H1 (cell line): ENCODE measurements around the gene MNX1. TPM values are rescaled to one million over a fixed set of nuclear protein-coding genes. Genes with fewer than 3 reads are reported as not detected.

ENCODE experiments used
- CTCF ChIA-PET: fragments of 300-600 bp; sonication (Branson Sonifier 250); formaldehyde crosslinking; loops from one replicate; lab custom pipeline; 2021; ENCODE audit not compliant: partially characterized antibody; lab: Charles Lee
- POLR2A ChIA-PET: fragments of 300-600 bp; sonication (Branson Sonifier 250); formaldehyde crosslinking; loops from one replicate; lab custom pipeline; 2021; ENCODE audit warnings: inconsistent platforms; ENCODE audit not compliant: partially characterized antibody; lab: Charles Lee
- DNase-seq, 2 experiments: peaks; one replicate each; pipeline versions ENCODE4 v3.0.0 to v3.0.0-alpha.2; 2010 to 2022; ENCODE audit warnings: low spot score in 2 of 2, low read depth in 1 of 2, mixed read lengths in 1 of 2
- FAIRE-seq: peaks from 2 replicates; lab custom pipeline; 2011; peaks lifted over from hg19 to GRCh38; lab: Jason Lieb, UNC
- H2AFZ ChIP-seq: 2 replicates; pipeline ENCODE4 v1.8.1; 2012; ENCODE audit warnings: low read length, inconsistent platforms
- H2AK5ac ChIP-seq: 2 replicates; pipeline ENCODE4 v1.6.1; 2013; ENCODE audit warnings: low read depth, low read length
- H2BK120ac ChIP-seq: replicated peaks from 2 replicates; pipeline ENCODE3; 2013; ENCODE audit warnings: low read depth, low read length, inconsistent platforms
- H2BK12ac ChIP-seq: 2 replicates; pipeline ENCODE4 v1.6.1; 2013; ENCODE audit warnings: low read depth, low read length
- H2BK15ac ChIP-seq: 2 replicates; pipeline ENCODE4 v1.6.1; 2013; ENCODE audit warnings: low read length
- H2BK20ac ChIP-seq: 2 replicates; pipeline ENCODE4 v1.6.1; 2013; ENCODE audit warnings: low read length
- H2BK5ac ChIP-seq: 2 replicates; pipeline ENCODE4 v1.6.1; 2013; ENCODE audit warnings: low read depth, low read length
- H3K14ac ChIP-seq: 2 replicates; pipeline ENCODE4 v1.6.1; 2013; ENCODE audit warnings: inconsistent platforms; ENCODE audit not compliant: insufficient read length
- H3K18ac ChIP-seq: 2 replicates; pipeline ENCODE4 v1.6.1; 2013; ENCODE audit warnings: low read length; ENCODE audit errors: extremely low read depth
- H3K23ac ChIP-seq: 2 replicates; pipeline ENCODE4 v1.6.1; 2013; ENCODE audit warnings: inconsistent platforms; ENCODE audit not compliant: insufficient read length
- H3K23me2 ChIP-seq: 2 replicates; pipeline ENCODE4 v1.6.1; 2013; ENCODE audit warnings: low read depth, low read length
- H3K27ac ChIP-seq: 2 replicates; pipeline ENCODE4 v1.6.1; 2011; ENCODE audit warnings: low read depth, low read length, inconsistent platforms
- H3K27me3 ChIP-seq, 4 experiments: replicated peaks in 1 of 4; 1 replicate in 1 of 4; 2 replicates in 3 of 4; pipeline versions ENCODE4 v1.6.1 to v1.8.1; 2011 to 2013; ENCODE audit warnings: low read length in 3 of 4, mild to moderate bottlenecking in 3 of 4, inconsistent platforms in 2 of 4, mixed read lengths in 2 of 4, moderate library complexity in 1 of 4; ENCODE audit not compliant: control insufficient read depth in 3 of 4, insufficient read depth in 3 of 4; ENCODE audit errors: extremely low read depth in 1 of 4
- H3K36me3 ChIP-seq, 4 experiments: 2 replicates each; pipeline versions ENCODE4 v1.6.1 to v1.8.1; 2011 to 2013; ENCODE audit warnings: mild to moderate bottlenecking in 4 of 4, low read length in 3 of 4, moderate library complexity in 2 of 4, control low read depth in 1 of 4, inconsistent platforms in 1 of 4; ENCODE audit not compliant: insufficient read depth in 4 of 4, control insufficient read depth in 2 of 4
- H3K4ac ChIP-seq: replicated peaks from 2 replicates; pipeline ENCODE3; 2013; ENCODE audit warnings: low read length, low read depth, mixed read lengths, inconsistent platforms; ENCODE audit not compliant: insufficient read length
- H3K4me1 ChIP-seq, 4 experiments: replicated peaks in 1 of 4; 1 replicate in 1 of 4; 2 replicates in 3 of 4; pipeline versions ENCODE4 v1.6.1 to v1.8.1; 2011 to 2013; ENCODE audit warnings: low read length in 3 of 4, inconsistent platforms in 2 of 4, mixed read lengths in 1 of 4; ENCODE audit not compliant: insufficient read depth in 4 of 4, control insufficient read depth in 3 of 4
- H3K4me2 ChIP-seq, 2 experiments: 2 replicates each; pipeline versions ENCODE4 v1.6.1 to v1.8.1; 2011 to 2013; ENCODE audit warnings: low read depth in 2 of 2, low read length in 2 of 2, control low read depth in 1 of 2, inconsistent platforms in 1 of 2, mild to moderate bottlenecking in 1 of 2; ENCODE audit not compliant: insufficient read depth in 1 of 2
- H3K4me3 ChIP-seq, 4 experiments: fragments of 200-600, 300-600 bp in 1 of 4; sonication (generic), shearing (Covaris generic), sonication (Bioruptor Twin) in 1 of 4; 2 replicates each; pipeline versions ENCODE4 v1.5.1 to v1.8.1; 2011 to 2016; ENCODE audit warnings: low read length in 4 of 4, low read depth in 3 of 4, control low read depth in 2 of 4, inconsistent platforms in 2 of 4, mild to moderate bottlenecking in 2 of 4, mixed read lengths in 1 of 4, moderate library complexity in 1 of 4; ENCODE audit not compliant: insufficient read depth in 2 of 4; ENCODE audit errors: extremely low read depth in 1 of 4
- H3K56ac ChIP-seq: replicated peaks from 2 replicates; pipeline ENCODE3; 2013; ENCODE audit warnings: low read depth, mild to moderate bottlenecking, mixed read lengths, low read length, inconsistent platforms; ENCODE audit not compliant: insufficient read length
- H3K79me1 ChIP-seq: 2 replicates; pipeline ENCODE4 v1.6.1; 2013; ENCODE audit warnings: low read depth, low read length, control low read depth
- H3K79me2 ChIP-seq, 2 experiments: 2 replicates each; pipeline versions ENCODE4 v1.6.1 to v1.8.1; 2012 to 2013; ENCODE audit warnings: low read length in 2 of 2, mild to moderate bottlenecking in 2 of 2, inconsistent platforms in 1 of 2; ENCODE audit not compliant: insufficient read depth in 2 of 2, control insufficient read depth in 1 of 2
- H3K9ac ChIP-seq, 4 experiments: replicated peaks in 1 of 4; 1 replicate in 1 of 4; 2 replicates in 3 of 4; pipeline versions ENCODE4 v1.6.1 to v1.8.1; 2011 to 2013; ENCODE audit warnings: low read depth in 3 of 4, low read length in 3 of 4, control low read depth in 2 of 4, mild to moderate bottlenecking in 2 of 4, moderate library complexity in 2 of 4, inconsistent platforms in 1 of 4; ENCODE audit errors: extremely low read depth in 1 of 4
- H3K9me3 ChIP-seq, 2 experiments: 2 replicates each; pipeline versions ENCODE4 v1.6.1 to v1.8.1; 2012 to 2013; ENCODE audit warnings: mild to moderate bottlenecking in 2 of 2, moderate library complexity in 2 of 2, control low read depth in 1 of 2, inconsistent platforms in 1 of 2, low read depth in 1 of 2, low read length in 1 of 2, mixed read lengths in 1 of 2; ENCODE audit not compliant: insufficient read depth in 2 of 2
- H4K20me1 ChIP-seq, 2 experiments: replicated peaks in 1 of 2; 2 replicates each; pipeline versions ENCODE3 to v1.8.1; 2011 to 2013; ENCODE audit warnings: inconsistent platforms in 2 of 2, low read length in 2 of 2, mild to moderate bottlenecking in 1 of 2; ENCODE audit not compliant: insufficient read depth in 2 of 2, control insufficient read depth in 1 of 2
- H4K5ac ChIP-seq: 2 replicates; pipeline ENCODE4 v1.6.1; 2013; ENCODE audit warnings: low read length, low read depth, mixed read lengths, inconsistent platforms; ENCODE audit not compliant: insufficient read length
- H4K8ac ChIP-seq: 2 replicates; pipeline ENCODE4 v1.8.0; 2013; ENCODE audit warnings: mild to moderate bottlenecking, moderate library complexity, low read length, inconsistent platforms; ENCODE audit not compliant: insufficient read depth; ENCODE audit errors: extremely low read depth
- H4K91ac ChIP-seq: replicated peaks from 2 replicates; pipeline ENCODE3; 2013; ENCODE audit warnings: low read length, mixed read lengths, inconsistent platforms; ENCODE audit not compliant: insufficient read length
- BACH1 ChIP-seq: IDR thresholded peaks from 2 replicates; pipeline ENCODE4 v1.6.1; 2012; ENCODE audit warnings: low read length, improper control_type of control experiment
- CTBP2 ChIP-seq: IDR thresholded peaks from 2 replicates; pipeline ENCODE4 v1.7.0; 2011; ENCODE audit warnings: borderline replicate concordance, mild to moderate bottlenecking, moderate library complexity, mixed read lengths, low read length; ENCODE audit not compliant: insufficient read depth, insufficient read length
- EGR1 ChIP-seq: IDR thresholded peaks from 2 replicates; pipeline ENCODE4 v1.6.1; 2011; ENCODE audit warnings: low read depth, low read length, borderline replicate concordance
- EZH2 ChIP-seq: fragments of 200-600 bp; sonication (generic); IDR thresholded peaks from 2 replicates; pipeline ENCODE4 v1.7.1; 2012; ENCODE audit warnings: low read depth, mild to moderate bottlenecking, moderate library complexity, low read length, inconsistent platforms; ENCODE audit not compliant: severe bottlenecking
- FOSL1 ChIP-seq: IDR thresholded peaks from 2 replicates; pipeline ENCODE4 v1.6.1; 2011; ENCODE audit warnings: mild to moderate bottlenecking, low read depth, low read length, moderate library complexity; ENCODE audit not compliant: insufficient read depth
- GABPA ChIP-seq: IDR thresholded peaks from 2 replicates; pipeline ENCODE4 v1.6.1; 2011; ENCODE audit warnings: mild to moderate bottlenecking, low read length, moderate library complexity, borderline replicate concordance; ENCODE audit not compliant: insufficient read depth
- HDAC2 ChIP-seq, 2 experiments: fragments of 300-600 bp in 1 of 2; sonication (generic) in 1 of 2; IDR thresholded peaks; 2 replicates each; pipeline ENCODE4 v1.6.1; 2011 to 2012; ENCODE audit warnings: low read depth in 2 of 2, low read length in 2 of 2, mild to moderate bottlenecking in 2 of 2, moderate library complexity in 2 of 2, borderline replicate concordance in 1 of 2, inconsistent platforms in 1 of 2
- KDM4A ChIP-seq: IDR thresholded peaks from one replicate; pipeline ENCODE4 v1.7.1; 2012; ENCODE audit warnings: low read depth, mild to moderate bottlenecking, moderate library complexity, low read length, inconsistent platforms; ENCODE audit not compliant: severe bottlenecking
- RNF2 ChIP-seq: fragments of 200-900, 300-1000 bp; sonication (generic); IDR thresholded peaks from 2 replicates; pipeline ENCODE4 v1.7.1; 2016; ENCODE audit warnings: borderline replicate concordance, low read depth, mild to moderate bottlenecking, antibody characterized with exemption, low read length; ENCODE audit not compliant: poor library complexity, severe bottlenecking; ENCODE audit errors: missing control alignments
- SUZ12 ChIP-seq: fragments of 200-600 bp; sonication (generic); IDR thresholded peaks from 2 replicates; pipeline ENCODE4 v1.6.1; 2012; ENCODE audit warnings: mild to moderate bottlenecking, inconsistent platforms, low read length, moderate library complexity, mixed read lengths
- WGBS, 2 experiments: shearing (Covaris generic) in 1 of 2; methylation state at CpG; one replicate each; pipeline versions ENCODE4 v1.1.6 to v1.1.7; 2013 to 2015; ENCODE audit warnings: low lambda C conversion rate in 2 of 2, mixed read lengths in 2 of 2, inconsistent platforms in 1 of 2, low coverage in 1 of 2, missing lambda C conversion rate in 1 of 2; ENCODE audit not compliant: insufficient replicate concordance in 2 of 2, insufficient coverage in 1 of 2, insufficient read length in 1 of 2; ENCODE audit errors: extremely low coverage in 1 of 2, missing lambda C conversion rate in 1 of 2; 5-methylcytosine and 5-hydroxymethylcytosine counted together
- polyA plus RNA-seq, 7 experiments: library from polyadenylated mRNA; depleted of rRNA in 3 of 7; stranded (reverse) in 5 of 7; unstranded in 2 of 7; fragments of >200 nt in 5 of 7; fragments of 200-250 nt in 2 of 7; gene quantifications; 1 replicate in 5 of 7; 2 replicates in 1 of 7; 4 replicates in 1 of 7; pipeline versions ENCODE4 v1.2.1 to v1.2.3, GENCODE V29; 2011 to 2013; ENCODE audit warnings: missing spikeins in 2 of 7, mixed read lengths in 2 of 7
- total RNA-seq: library from RNA; stranded (reverse); fragmentation: NEBNext Ultra II Directional; extraction: Animal tissue kit (Norgen Biotek cat#: 25700); gene quantifications from 2 replicates; pipeline ENCODE4 v1.2.1, GENCODE V29; 2021

MNX1 gene
- total and polyA plus RNA-seq, 2 of the 8 experiments (the other 6 are each of a cell fraction or from before 2014, with no cell fraction given): 0.39 TPM; not detected in 1

DNA sequence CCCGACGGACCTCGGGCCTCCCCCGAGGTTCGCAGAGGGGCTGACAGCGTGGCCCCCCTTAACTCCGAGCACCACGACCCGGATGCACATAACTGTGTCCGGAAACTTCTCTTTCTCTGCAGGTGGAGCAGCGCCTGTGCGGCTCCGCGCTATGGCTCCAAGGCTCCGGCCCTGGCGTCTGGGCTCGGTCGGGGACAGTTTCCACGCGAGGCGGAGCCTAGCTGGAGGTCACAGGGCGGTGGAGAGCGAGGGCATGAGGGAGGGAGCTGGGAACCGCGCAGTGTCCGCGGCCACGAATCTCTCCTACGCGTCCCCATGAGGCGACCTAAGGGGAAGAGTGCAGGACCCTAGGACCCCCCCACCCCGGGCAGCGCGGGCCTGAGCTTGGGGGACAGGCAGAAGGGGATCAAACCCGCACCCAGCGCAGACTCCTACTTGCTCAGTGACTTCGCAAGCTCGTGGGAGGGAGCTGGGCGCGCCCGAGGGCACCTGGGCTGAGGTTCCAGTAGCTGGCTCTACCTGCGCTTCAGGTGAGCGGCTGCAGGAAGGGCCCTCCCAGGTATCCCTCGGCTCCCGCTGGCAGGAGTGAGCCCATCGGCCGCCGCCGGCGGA lies 8.6 kb upstream of the MNX1 start:
- peak in 1 of 2 experiments; percentile 79 for DNase-seq
- Histone ChIP-seq H3K18ac (no peak overlapping the region), H3K4me2 (peak overlapping the region; percentile 18 to 59)
- peak; percentile 99 for TF ChIP-seq CTBP2
- peak; percentile 31; the same call in 1 of the 2 replicates for TF ChIP-seq EGR1
- TF ChIP-seq RNF2: peak; percentile 98
- peak; percentile 45; the same call in 1 of the 2 replicates for TF ChIP-seq GABPA
- TF ChIP-seq FOSL1: no peak
- peak; percentile 29; the same call in 1 of the 2 replicates for TF ChIP-seq BACH1
- TF ChIP-seq HDAC2 (IDR thresholded peaks at IDR 0.05; ENCODE audit: borderline replicate concordance in 1 of 2, low read depth in 2 of 2, low read length in 2 of 2): no peak
- peak; percentile 79 for TF ChIP-seq SUZ12
- peak; percentile 44 for TF ChIP-seq KDM4A
- TF ChIP-seq EZH2: peak; percentile 82

More for the DNA sequence above, 8.6 kb upstream of the MNX1 start:
- Histone ChIP-seq H2BK20ac (no peak overlapping the region), H3K9me3 (no peaks in the 10 kb centered on the region), H3K14ac (no peak overlapping the region), H3K27me3 (peaks cover 92 to 100% (median 97%) of the 10 kb centered on the region in 4 experiments), H2BK5ac (no peak overlapping the region), H2AK5ac (no peak overlapping the region), H4K20me1 (peaks cover 13 to 32% of the 10 kb centered on the region in 2 experiments), H3K4me3 (peak overlapping the region; percentile 7 to 44 (median 16); a peak in 5 of 8 replicates), H4K91ac (peak overlapping the region; percentile 39), H2BK12ac (peak overlapping the region; percentile 86; the same call in 1 of the 2 replicates), H2BK120ac (no peak overlapping the region), H3K23ac (no peak overlapping the region), H3K79me2 (no peaks in the 10 kb centered on the region), H3K23me2 (peaks cover 4% of the 10 kb centered on the region; the same call in 1 of the 2 replicates), H3K36me3 (peaks cover 0 to 5% (median 0%) of the 10 kb centered on the region in 4 experiments; a peak in 1 of 8 replicates), H2BK15ac (no peak overlapping the region; the same call in 1 of the 2 replicates), H4K8ac (peak overlapping the region; percentile 51; the same call in 1 of the 2 replicates), H3K79me1 (no peaks in the 10 kb centered on the region), H3K27ac (no peak overlapping the region), H2AFZ (no peak overlapping the region), H3K4ac (no peak overlapping the region), H4K5ac (no peak overlapping the region), H3K4me1 (peaks cover 18 to 59% (median 30%) of the 10 kb centered on the region in 4 experiments), H3K9ac (no peak overlapping the region), H3K56ac (no peak overlapping the region)
- FAIRE-seq: no peak
- ChIA-PET CTCF (interaction anchor here (0.9 to 2.8 kb wide), 6 partner anchors 10 to 117 kb away, joined by 3 to 7 read pairs (median 4); no protein-coding TSS in a partner anchor), POLR2A (interaction anchor here (0.5 to 3.6 kb wide), 6 partner anchors 10 to 1206 kb away, joined by 3 to 15 read pairs (median 3); partner anchors contain the start of gene MNX1)
- 5% methylated on average over 31 of the region's 50 CpGs; no CpG with 5 or more reads in 1 of the 2 experiments for WGBS, 2 experiments
